IMR-90 (cell line): Measurements from ENCODE around the gene SRSF10. TPM values are rescaled to one million over a fixed set of nuclear protein-coding genes. Genes with fewer than 3 reads are reported as not detected.

Experiments
- ATAC-seq: fragments of 200-7000 bp; cut with Tn5 transposase; 2 replicates; pipeline ENCODE4 v1.9.1; 2020; ENCODE audit warnings: low read depth, mild to moderate bottlenecking, moderate library complexity
- BruUV-seq: library from RNA; stranded (reverse); fragments of 400-500 nt; replicated peaks from 2 replicates; lab custom pipeline; 2021; lab: Mats Ljungman, UMichigan
- CTCF ChIA-PET: fragments of 300-600 bp; formaldehyde crosslinking; extraction: SDS; loops from one replicate; lab custom pipeline; 2021; ENCODE audit warnings: antibody characterized with exemption; lab: Yijun Ruan, JAX
- POLR2A ChIA-PET: fragments of 300-600 bp; sonication (Branson Sonifier 250); formaldehyde crosslinking; loops from one replicate; lab custom pipeline; 2022; ENCODE audit warnings: antibody characterized with exemption; ENCODE audit not compliant: unreplicated experiment; lab: Charles Lee
- DNase-seq: peaks from one replicate; pipeline ENCODE4 v3.0.0; 2013
- H2AFZ ChIP-seq: replicated peaks from 2 replicates; pipeline ENCODE3; 2013; ENCODE audit warnings: low read length, mild to moderate bottlenecking; ENCODE audit not compliant: poor library complexity
- H2AK5ac ChIP-seq: 2 replicates; pipeline ENCODE4 v1.6.1; 2013; ENCODE audit warnings: low read depth, low read length, inconsistent platforms
- H2AK9ac ChIP-seq: replicated peaks from 2 replicates; pipeline ENCODE3; 2013; ENCODE audit warnings: mild to moderate bottlenecking, low read depth, low read length, moderate library complexity; ENCODE audit not compliant: poor library complexity
- H2BK120ac ChIP-seq: 2 replicates; pipeline ENCODE4 v1.6.1; 2013; ENCODE audit warnings: low read depth, low read length, inconsistent platforms
- H2BK15ac ChIP-seq: 3 replicates; pipeline ENCODE4 v1.6.1; 2013; ENCODE audit warnings: low read depth, low read length, inconsistent platforms
- H2BK20ac ChIP-seq: 2 replicates; pipeline ENCODE4 v1.6.1; 2013; ENCODE audit warnings: low read depth, mild to moderate bottlenecking, inconsistent platforms, low read length, moderate library complexity
- H2BK5ac ChIP-seq: 2 replicates; pipeline ENCODE4 v1.6.1; 2013; ENCODE audit warnings: mild to moderate bottlenecking, low read depth, low read length, inconsistent platforms; ENCODE audit not compliant: poor library complexity, severe bottlenecking
- H3K14ac ChIP-seq: replicated peaks from 2 replicates; pipeline ENCODE4 v1.6.1; 2013; ENCODE audit warnings: low read depth, low read length, inconsistent platforms
- H3K18ac ChIP-seq: 2 replicates; pipeline ENCODE4 v1.6.1; 2013; ENCODE audit warnings: low read depth, low read length, control low read depth
- H3K23ac ChIP-seq: 2 replicates; pipeline ENCODE4 v1.6.1; 2013; ENCODE audit warnings: low read depth, low read length, inconsistent platforms
- H3K27ac ChIP-seq: 2 replicates; pipeline ENCODE4 v1.5.1; 2013; ENCODE audit warnings: mild to moderate bottlenecking, control low read depth, low read length; ENCODE audit not compliant: insufficient read depth
- H3K27me3 ChIP-seq: 2 replicates; pipeline ENCODE4 v1.6.1; 2013; ENCODE audit warnings: low read length; ENCODE audit not compliant: control insufficient read depth, insufficient read depth
- H3K36me3 ChIP-seq: 2 replicates; pipeline ENCODE4 v1.6.1; 2013; ENCODE audit warnings: low read length, mixed read lengths; ENCODE audit not compliant: control insufficient read depth, insufficient read depth
- H3K4ac ChIP-seq: 2 replicates; pipeline ENCODE4 v1.6.1; 2013; ENCODE audit warnings: low read depth, low read length, inconsistent platforms
- H3K4me1 ChIP-seq: 2 replicates; pipeline ENCODE4 v1.6.1; 2013; ENCODE audit warnings: low read length, mixed read lengths; ENCODE audit not compliant: control insufficient read depth, insufficient read depth
- H3K4me2 ChIP-seq: 2 replicates; pipeline ENCODE4 v1.6.1; 2013; ENCODE audit warnings: low read depth, mild to moderate bottlenecking, control low read depth, low read length, moderate library complexity
- H3K4me3 ChIP-seq: 2 replicates; pipeline ENCODE4 v1.5.1; 2013; ENCODE audit warnings: low read depth, mild to moderate bottlenecking, control low read depth, low read length, moderate library complexity; ENCODE audit not compliant: insufficient read depth
- H3K56ac ChIP-seq: 2 replicates; pipeline ENCODE4 v1.6.1; 2013; ENCODE audit warnings: low read length, inconsistent platforms; ENCODE audit not compliant: insufficient read depth; ENCODE audit errors: extremely low read depth
- H3K79me1 ChIP-seq, 2 experiments: 2 replicates each; pipeline ENCODE4 v1.6.1; 2013; ENCODE audit warnings: low read length in 2 of 2, inconsistent platforms in 1 of 2, low read depth in 1 of 2
- H3K9ac ChIP-seq: 2 replicates; pipeline ENCODE4 v1.6.1; 2013; ENCODE audit warnings: low read depth, low read length, control low read depth
- H3K9me1 ChIP-seq: 2 replicates; pipeline ENCODE4 v1.6.1; 2013; ENCODE audit warnings: low read length, inconsistent platforms; ENCODE audit not compliant: insufficient read depth
- H3K9me3 ChIP-seq: 2 replicates; pipeline ENCODE4 v1.6.1; 2013; ENCODE audit warnings: low read length; ENCODE audit not compliant: control insufficient read depth, insufficient read depth
- H4K20me1 ChIP-seq: 2 replicates; pipeline ENCODE4 v1.6.1; 2013; ENCODE audit warnings: low read length, inconsistent platforms; ENCODE audit not compliant: insufficient read depth
- H4K5ac ChIP-seq: 2 replicates; pipeline ENCODE4 v1.6.1; 2013; ENCODE audit warnings: mild to moderate bottlenecking, low read depth, low read length, control low read depth
- H4K8ac ChIP-seq, 2 experiments: 2 replicates each; pipeline ENCODE4 v1.6.1; 2013; ENCODE audit warnings: low read depth in 2 of 2, low read length in 2 of 2, control low read depth in 1 of 2, inconsistent platforms in 1 of 2
- H4K91ac ChIP-seq: 2 replicates; pipeline ENCODE4 v1.6.1; 2013; ENCODE audit warnings: low read depth, low read length, inconsistent platforms; ENCODE audit not compliant: insufficient read depth
- MAFK ChIP-seq: IDR thresholded peaks from 2 replicates; pipeline ENCODE4 v1.6.1; 2012; ENCODE audit warnings: low read depth, low read length, improper control_type of control experiment
- MXI1 ChIP-seq: IDR thresholded peaks from 2 replicates; pipeline ENCODE4 v1.6.1; 2012; ENCODE audit warnings: low read depth, mild to moderate bottlenecking, low read length, moderate library complexity, borderline replicate concordance
- NFE2L2 ChIP-seq: fragments of 150-350 bp; IDR thresholded peaks from 2 replicates; pipeline ENCODE4 v1.6.1; 2016; ENCODE audit warnings: low read depth, mild to moderate bottlenecking, low read length
- POLR2A ChIP-seq: IDR thresholded peaks from 2 replicates; pipeline ENCODE4 v1.6.1; 2012; ENCODE audit warnings: mild to moderate bottlenecking, low read depth, low read length
- RAD21 ChIP-seq: IDR thresholded peaks from 2 replicates; pipeline ENCODE4 v1.6.1; 2012; ENCODE audit warnings: low read length, improper control_type of control experiment
- RCOR1 ChIP-seq: IDR thresholded peaks from 2 replicates; pipeline ENCODE4 v1.6.1; 2012; ENCODE audit warnings: mild to moderate bottlenecking, low read length, improper control_type of control experiment; ENCODE audit not compliant: insufficient replicate concordance
- RFX5 ChIP-seq: IDR thresholded peaks from 2 replicates; pipeline ENCODE4 v1.8.0; 2012; ENCODE audit warnings: low read depth, mild to moderate bottlenecking, low read length, moderate library complexity
- SMC3 ChIP-seq: fragments of 150-350 bp; IDR thresholded peaks from 2 replicates; pipeline ENCODE4 v1.6.1; 2016; ENCODE audit warnings: low read depth, mild to moderate bottlenecking, antibody characterized with exemption, low read length, moderate library complexity
- WGBS, 2 experiments: methylation state at CpG; one replicate each; pipeline versions ENCODE4 v1.1.5 to v1.1.7; 2013; ENCODE audit warnings: missing lambda C conversion rate in 2 of 2; ENCODE audit not compliant: insufficient read length in 1 of 2; ENCODE audit errors: extremely low coverage in 2 of 2; 5-methylcytosine and 5-hydroxymethylcytosine counted together
- dilution Hi-C: fragments of 300-500 bp; cut with HindIII; formaldehyde crosslinking; loops from one replicate; pipeline ENCODE4 v1.14.3; 2018; ENCODE audit warnings: low sequenced_read_pairs; ENCODE audit not compliant: unreplicated experiment
- in situ Hi-C: fragments of 300-500 bp; cut with MboI; formaldehyde crosslinking; loops from 3 replicates; pipeline ENCODE4 v1.14.3; 2019; ENCODE audit warnings: low sequenced_read_pairs, inconsistent platforms, mixed read lengths
- intact Hi-C: fragments of 100-400 bp; cut with micrococcal nuclease; formaldehyde crosslinking; loops from 2 replicates; pipeline ENCODE4 v1.10.0; 2022
- polyA plus RNA-seq, 3 experiments: library from polyadenylated mRNA; depleted of rRNA; stranded (reverse); fragments of >200 nt; gene quantifications; 2 replicates each; pipeline ENCODE4 v1.2.3, GENCODE V29; 2012; ENCODE audit warnings: low replicate concordance in 1 of 3
- total RNA-seq: library from RNA; depleted of rRNA; stranded (reverse); fragments of >200 nt; gene quantifications from 2 replicates; pipeline ENCODE4 v1.2.3, GENCODE V29; 2012
- TF ChIP-seq, protein P1 (sequence below): fragments of 150-350 bp; IDR thresholded peaks from 2 replicates; pipeline ENCODE4 v1.6.1; 2016; ENCODE audit warnings: low read depth, mild to moderate bottlenecking, low read length, moderate library complexity, borderline replicate concordance
- TF ChIP-seq, protein P2 (sequence below): fragments of 150-350 bp; IDR thresholded peaks from 2 replicates; pipeline ENCODE4 v1.6.1; 2017; ENCODE audit warnings: mild to moderate bottlenecking, antibody characterized with exemption, low read length, low read depth

The SRSF10 gene
- total and polyA plus RNA-seq, 2 of the 4 experiments (the other 2 are of a cell fraction) = 90.1 to 110 TPM

DNA sequence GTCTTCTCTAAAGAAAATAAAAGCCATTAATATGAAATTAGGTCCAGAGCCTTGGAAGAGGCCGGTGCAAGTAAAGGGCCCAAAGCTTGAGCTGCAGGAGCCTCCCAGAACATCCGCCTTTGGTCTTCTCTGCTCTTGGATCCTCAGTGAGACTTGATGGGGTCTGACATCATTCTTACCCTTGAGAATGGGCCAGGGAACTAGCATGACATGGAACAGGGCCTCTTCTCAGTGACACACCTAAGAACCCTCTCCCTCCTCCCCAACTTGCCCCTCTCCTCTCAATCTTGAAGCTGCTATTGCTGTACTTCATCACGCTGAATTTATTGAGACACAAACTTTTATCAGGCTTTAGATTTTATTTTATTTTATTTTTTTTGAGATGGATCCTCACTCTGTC lies 40.3 kb upstream of the SRSF10 start:
- H3K4me1 ChIP-seq = peaks cover 26% of the 10 kb centered on the region
- H3K9me1 ChIP-seq = peaks cover 27% of the 10 kb centered on the region
- H4K20me1 ChIP-seq = no peaks in the 10 kb centered on the region
- no peak overlapping the region; the same call in 1 of the 2 replicates for H3K56ac ChIP-seq
- peak overlapping the region; percentile 89 for H2AK9ac ChIP-seq
- ChIA-PET CTCF (interaction anchor here (0.7 kb wide), 1 partner anchor 209 kb away, joined by 3 read pairs; no protein-coding TSS in a partner anchor), POLR2A (no interaction called here)
- peak overlapping the region; percentile 73 for H3K18ac ChIP-seq
- H2BK20ac ChIP-seq = peak overlapping the region; percentile 82
- dilution Hi-C loops = no loop called here
- no TSS peak for BruUV-seq
- H3K9me3 ChIP-seq = no peaks in the 10 kb centered on the region
- no peak overlapping the region for H2AFZ ChIP-seq
- H3K79me1 ChIP-seq = peaks cover 0 to 11% of the 10 kb centered on the region in 2 experiments; a peak in 1 of 4 replicates
- peak overlapping the region; percentile 64 for H2BK120ac ChIP-seq
- H3K27ac ChIP-seq = peak overlapping the region; percentile 72; the same call in 1 of the 2 replicates
- H3K4me3 ChIP-seq = no peak overlapping the region
- H4K91ac ChIP-seq = peak overlapping the region; percentile 76
- H3K27me3 ChIP-seq = no peaks in the 10 kb centered on the region
- DNase-seq (no peak), ATAC-seq (no peak)
- TF ChIP-seq POLR2A (no peak), SMC3 (no peak), NFE2L2 (no peak), RAD21 (no peak), MAFK (no peak), RCOR1 (no peak), RFX5 (no peak), MXI1 (no peak)
- TF ChIP-seq, protein P1, sequence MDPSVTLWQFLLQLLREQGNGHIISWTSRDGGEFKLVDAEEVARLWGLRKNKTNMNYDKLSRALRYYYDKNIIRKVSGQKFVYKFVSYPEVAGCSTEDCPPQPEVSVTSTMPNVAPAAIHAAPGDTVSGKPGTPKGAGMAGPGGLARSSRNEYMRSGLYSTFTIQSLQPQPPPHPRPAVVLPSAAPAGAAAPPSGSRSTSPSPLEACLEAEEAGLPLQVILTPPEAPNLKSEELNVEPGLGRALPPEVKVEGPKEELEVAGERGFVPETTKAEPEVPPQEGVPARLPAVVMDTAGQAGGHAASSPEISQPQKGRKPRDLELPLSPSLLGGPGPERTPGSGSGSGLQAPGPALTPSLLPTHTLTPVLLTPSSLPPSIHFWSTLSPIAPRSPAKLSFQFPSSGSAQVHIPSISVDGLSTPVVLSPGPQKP = no peak
- TF ChIP-seq, protein P2, sequence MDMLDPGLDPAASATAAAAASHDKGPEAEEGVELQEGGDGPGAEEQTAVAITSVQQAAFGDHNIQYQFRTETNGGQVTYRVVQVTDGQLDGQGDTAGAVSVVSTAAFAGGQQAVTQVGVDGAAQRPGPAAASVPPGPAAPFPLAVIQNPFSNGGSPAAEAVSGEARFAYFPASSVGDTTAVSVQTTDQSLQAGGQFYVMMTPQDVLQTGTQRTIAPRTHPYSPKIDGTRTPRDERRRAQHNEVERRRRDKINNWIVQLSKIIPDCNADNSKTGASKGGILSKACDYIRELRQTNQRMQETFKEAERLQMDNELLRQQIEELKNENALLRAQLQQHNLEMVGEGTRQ = no peak
- peak overlapping the region; percentile 69 for H4K5ac ChIP-seq
- peak overlapping the region; percentile 52 for H2BK5ac ChIP-seq
- no CpG with 5 or more reads among the region's 3 CpGs for WGBS, 2 experiments
- H3K36me3 ChIP-seq = no peaks in the 10 kb centered on the region
- peak overlapping the region; percentile 85 for H3K4ac ChIP-seq
- intact Hi-C loops = no loop called here
- peak overlapping the region; percentile 88 for H2AK5ac ChIP-seq
- in situ Hi-C loops = loop anchor here (5.0 kb wide), 1 partner anchor 43 kb away; no protein-coding TSS in a partner anchor
- peak overlapping the region; percentile 83; the same call in 1 of the 3 replicates for H2BK15ac ChIP-seq
- no peak overlapping the region for H3K9ac ChIP-seq
- peak overlapping the region in 1 of 2 experiments; percentile 63; a peak in 2 of 4 replicates for H4K8ac ChIP-seq
- H3K23ac ChIP-seq = peak overlapping the region; percentile 68
- peak overlapping the region; percentile 50 for H3K14ac ChIP-seq
- no peak overlapping the region for H3K4me2 ChIP-seq
